GM12891 (cell line): Measurements from ENCODE around the gene ADCK1.

Source experiments
- DNase-seq: peaks from one replicate; pipeline ENCODE4 v3.0.0; 2011; ENCODE audit warnings: low spot score; ENCODE audit not compliant: insufficient read length
- FAIRE-seq: peaks from 2 replicates; lab custom pipeline; 2011; peaks lifted over from hg19 to GRCh38; lab: Jason Lieb, UNC
- PAX5 ChIP-seq: IDR thresholded peaks from 2 replicates; pipeline ENCODE4 v1.6.1; 2011; ENCODE audit warnings: low read length, moderate library complexity, mild to moderate bottlenecking; ENCODE audit not compliant: insufficient read depth, severe bottlenecking
- POLR2A ChIP-seq: IDR thresholded peaks from 2 replicates; pipeline ENCODE4 v1.6.1; 2011; ENCODE audit warnings: low read depth, low read length, control low read depth
- POLR2AphosphoS5 ChIP-seq: IDR thresholded peaks from 2 replicates; pipeline ENCODE4 v1.6.1; 2011; ENCODE audit warnings: low read depth, low read length, control low read depth
- POU2F2 ChIP-seq: IDR thresholded peaks from 2 replicates; pipeline ENCODE4 v1.6.1; 2011; ENCODE audit warnings: low read depth, mild to moderate bottlenecking, control low read depth, low read length, moderate library complexity
- SPI1 ChIP-seq: IDR thresholded peaks from 2 replicates; pipeline ENCODE4 v1.6.1; 2011; ENCODE audit warnings: low read depth, low read length, control low read depth
- TAF1 ChIP-seq: IDR thresholded peaks from 2 replicates; pipeline ENCODE4 v1.6.1; 2011; ENCODE audit warnings: low read depth, low read length, control low read depth

ADCK1 gene

GRCh38 chr14:77864580-77864979 is 64.7 kb downstream of the ADCK1 start:
- no peak for TF ChIP-seq TAF1
- TF ChIP-seq POLR2A, result no peak
- TF ChIP-seq POLR2AphosphoS5, result no peak
- TF ChIP-seq POU2F2, result no peak
- no peak for TF ChIP-seq PAX5
- FAIRE-seq, result no peak
- DNase-seq, result no peak

DNA sequence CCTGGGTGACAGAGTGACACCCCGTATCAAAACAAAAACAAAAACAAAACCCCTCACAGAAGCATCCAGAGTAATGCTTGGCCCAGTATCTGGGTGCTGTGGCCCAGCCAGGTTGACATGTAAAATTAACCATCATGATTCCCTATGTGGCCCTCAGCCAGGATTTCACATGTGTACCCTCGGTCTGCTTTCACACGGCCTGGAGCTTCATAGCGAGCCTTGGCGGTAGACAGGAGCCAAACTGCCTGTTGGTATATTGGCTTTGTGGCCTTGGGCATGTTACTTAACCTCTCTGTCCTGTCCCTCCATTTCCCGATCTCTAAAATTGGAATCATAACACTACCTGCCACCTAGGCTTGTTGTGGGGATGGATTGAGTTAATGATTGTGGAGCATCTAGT is 65.5 kb downstream of the ADCK1 start:
- TF ChIP-seq POLR2AphosphoS5 (no peak), POLR2A (no peak), PAX5 (no peak), TAF1 (no peak)
- no peak for DNase-seq
- no peak for FAIRE-seq

GRCh38 chr14:77866932-77867331 is 67.0 kb downstream of the ADCK1 start:
- TF ChIP-seq PAX5 (no peak), POLR2A (no peak), POLR2AphosphoS5 (no peak), SPI1 (no peak), TAF1 (no peak), POU2F2 (no peak)
- no peak for DNase-seq
- FAIRE-seq, result no peak

DNA sequence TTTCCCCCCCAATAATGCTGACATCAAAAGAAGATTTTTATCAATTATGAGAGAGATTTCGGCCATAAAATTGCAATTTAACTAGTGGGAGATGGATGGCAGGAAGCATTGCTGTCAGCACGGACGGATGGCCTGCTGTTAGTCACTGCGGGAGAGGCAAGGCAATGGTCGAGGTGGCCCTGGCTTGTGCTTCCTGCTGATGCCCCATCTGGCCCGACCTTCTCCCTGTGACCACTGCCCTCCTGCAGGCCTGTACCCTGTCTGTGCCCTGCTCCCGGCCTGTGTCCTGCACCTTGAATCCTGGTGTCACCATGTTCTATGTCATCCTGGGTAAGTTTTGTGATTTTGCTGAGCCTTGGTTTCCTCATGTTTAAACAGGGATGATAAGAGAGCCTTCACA is 67.6 kb downstream of the ADCK1 start:
- no peak for FAIRE-seq
- TF ChIP-seq POLR2AphosphoS5 (no peak), TAF1 (no peak), POLR2A (no peak), PAX5 (no peak), SPI1 (no peak), POU2F2 (no peak)

DNA sequence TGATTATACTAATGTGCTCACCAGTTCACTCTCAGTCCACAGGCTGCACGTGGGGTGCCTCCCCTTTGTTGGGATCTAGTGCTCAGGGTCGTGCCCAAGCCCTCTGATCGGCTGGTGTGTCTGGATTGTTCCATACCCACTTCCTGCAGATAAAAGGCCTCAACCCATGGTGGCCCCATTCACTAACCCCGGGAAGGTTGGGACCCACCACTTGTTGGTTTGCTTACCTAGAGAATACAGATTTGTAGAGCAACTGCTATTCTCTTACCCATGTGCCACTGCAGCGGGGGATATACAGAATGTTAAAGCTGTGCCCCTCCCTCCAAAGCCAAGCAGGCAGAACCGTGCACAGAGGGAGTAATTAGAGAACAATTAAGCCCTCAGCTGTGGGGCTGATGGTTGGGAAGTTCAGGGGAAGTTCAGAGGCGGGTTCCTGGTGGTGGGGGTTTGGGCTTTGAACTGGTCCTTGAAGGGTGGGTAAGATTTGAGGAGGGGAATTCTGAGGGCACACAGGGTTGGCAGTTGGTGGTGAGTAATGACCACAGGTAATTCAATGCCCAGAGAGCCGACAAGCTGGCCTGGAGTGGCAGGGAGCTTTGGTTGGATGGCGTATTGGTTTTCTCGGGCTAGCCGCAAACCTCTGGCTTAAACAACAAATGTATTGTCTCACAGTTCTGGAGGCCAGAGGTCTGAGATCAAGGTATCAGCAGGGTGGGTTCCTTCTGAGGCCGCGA is 68.8 kb downstream of the ADCK1 start:
- TF ChIP-seq POLR2A (no peak), POLR2AphosphoS5 (no peak), TAF1 (no peak), PAX5 (no peak), SPI1 (no peak), POU2F2 (no peak)

More for the DNA sequence above, 67.6 kb downstream of the ADCK1 start:
- no peak for DNase-seq

DNA sequence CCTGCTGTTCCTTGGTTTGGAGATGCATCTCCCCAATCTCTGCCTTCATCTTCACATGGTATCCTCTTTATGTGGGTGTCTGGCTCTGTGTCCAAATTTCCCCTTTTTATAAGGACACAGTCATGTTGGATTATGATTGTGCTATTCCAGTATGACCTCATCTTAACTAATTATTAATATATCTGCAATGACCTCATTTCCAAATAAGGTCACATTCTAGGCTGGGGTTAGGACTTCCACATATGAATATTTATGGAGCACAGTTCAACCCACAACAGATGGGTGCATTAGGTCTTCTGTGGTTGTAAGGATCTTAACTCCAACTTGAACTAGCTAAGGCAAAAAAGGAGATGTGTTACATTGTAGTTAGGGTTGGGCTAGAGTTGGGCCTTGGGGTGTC is 69.4 kb downstream of the ADCK1 start:
- DNase-seq (no peak), FAIRE-seq (no peak)
- TF ChIP-seq POU2F2 (no peak), POLR2AphosphoS5 (no peak), SPI1 (no peak), PAX5 (no peak), TAF1 (no peak), POLR2A (no peak)

More for the DNA sequence above, 68.8 kb downstream of the ADCK1 start:
- DNase-seq, result no peak
- no peak for FAIRE-seq

- no peak for TF ChIP-seq TAF1
- no peak for TF ChIP-seq POU2F2
- no peak for TF ChIP-seq POLR2A
- TF ChIP-seq POLR2AphosphoS5, result no peak
- no peak for TF ChIP-seq SPI1
- no peak for TF ChIP-seq PAX5
- no peak for FAIRE-seq
- DNase-seq, result no peak
Measured at GRCh38 chr14:77870646-77871045, 70.7 kb downstream of the ADCK1 start.

GRCh38 chr14:77872152-77872551 is 72.2 kb downstream of the ADCK1 start:
- FAIRE-seq (no peak), DNase-seq (no peak)
- TF ChIP-seq POLR2A, result no peak
- TF ChIP-seq PAX5, result no peak
- TF ChIP-seq TAF1, result no peak
- TF ChIP-seq SPI1, result no peak
- TF ChIP-seq POU2F2, result no peak

DNA sequence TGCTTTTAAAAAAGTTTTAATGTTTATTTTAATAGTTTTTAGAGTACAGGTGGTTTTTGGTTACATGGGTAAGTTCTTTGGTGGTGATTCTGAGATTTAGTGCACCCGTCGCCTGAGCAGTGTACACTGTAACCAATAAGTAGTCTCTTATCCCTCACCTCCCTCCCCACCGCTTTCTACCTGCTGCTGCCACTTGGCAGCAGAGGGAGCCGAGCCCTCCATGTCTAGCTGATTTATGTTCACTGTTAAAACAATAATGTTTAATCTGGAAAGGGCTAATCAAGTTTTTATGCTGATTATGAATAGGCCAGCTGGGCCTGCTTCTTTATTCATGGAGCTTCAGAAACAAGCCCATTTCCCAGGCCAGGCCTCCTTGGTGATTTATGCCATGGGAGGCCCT is 73.1 kb downstream of the ADCK1 start:
- DNase-seq (no peak), FAIRE-seq (no peak)
- TF ChIP-seq POLR2A, result no peak
- TF ChIP-seq SPI1, result no peak
- TF ChIP-seq TAF1, result no peak
- TF ChIP-seq POLR2AphosphoS5, result no peak
- TF ChIP-seq POU2F2, result no peak
- TF ChIP-seq PAX5, result no peak

- FAIRE-seq (no peak), DNase-seq (no peak)
- TF ChIP-seq POLR2AphosphoS5 (no peak), POLR2A (no peak), POU2F2 (no peak), SPI1 (no peak), TAF1 (no peak), PAX5 (no peak)
Measured at GRCh38 chr14:77878783-77879182, 78.9 kb downstream of the ADCK1 start.
